Effector memory CD8-positive, alpha-beta T cell (primary cell): ENCODE measurements around the gene GRM4.

Experiments
- ATAC-seq: fragments of 150-1000 bp; cut with Tn5 transposase; replicated peaks from 2 replicates; pipeline ENCODE4 v1.10.0; 2021; ENCODE audit warnings: mild to moderate bottlenecking, moderate library complexity
- DNase-seq, 3 experiments: peaks; one replicate each; pipeline ENCODE4 v3.0.0; 2021
- H3K27ac Mint-ChIP-seq, 2 donors: one replicate each; pipeline ENCODE4 v1.8.0; 2022; ENCODE audit warnings: mild to moderate bottlenecking in 2 of 2, mixed read lengths in 2 of 2, moderate library complexity in 2 of 2
- H3K27me3 Mint-ChIP-seq, 2 donors: one replicate each; pipeline ENCODE4 v1.8.0; 2022; ENCODE audit warnings: mixed read lengths in 2 of 2
- H3K36me3 Mint-ChIP-seq: one replicate; pipeline ENCODE4 v1.8.0; 2022; ENCODE audit warnings: mild to moderate bottlenecking, moderate library complexity, mixed read lengths; ENCODE audit not compliant: insufficient read depth
- H3K4me1 Mint-ChIP-seq, 2 donors: one replicate each; pipeline ENCODE4 v1.8.0; 2022; ENCODE audit warnings: low read depth in 2 of 2, mixed read lengths in 2 of 2
- H3K4me3 Mint-ChIP-seq, 2 donors: one replicate each; pipeline ENCODE4 v1.8.0; 2022; ENCODE audit warnings: mild to moderate bottlenecking in 2 of 2, mixed read lengths in 2 of 2, moderate library complexity in 2 of 2
- H3K9me3 Mint-ChIP-seq, 2 donors: one replicate each; pipeline ENCODE4 v1.8.0; 2022; ENCODE audit warnings: mixed read lengths in 2 of 2

Gene GRM4

GRCh38 chr6:33980176-33981175, 165.4 kb downstream of the GRM4 start:
- Mint-ChIP-seq H3K9me3 (no peaks in the 10 kb centered on the region), H3K27ac (no peak overlapping the region), H3K36me3 (no peaks in the 10 kb centered on the region), H3K4me1 (peaks cover 0 to 9% of the 10 kb centered on the region in 2 donors), H3K27me3 (peaks cover 32 to 72% of the 10 kb centered on the region in 2 donors), H3K4me3 (no peak overlapping the region)
- ATAC-seq: no peak
- DNase-seq: no peak

- Mint-ChIP-seq H3K27me3 (peaks cover 32 to 70% of the 10 kb centered on the region in 2 donors), H3K4me1 (peaks cover 0 to 9% of the 10 kb centered on the region in 2 donors), H3K4me3 (no peak overlapping the region), H3K9me3 (no peaks in the 10 kb centered on the region), H3K36me3 (no peaks in the 10 kb centered on the region), H3K27ac (no peak overlapping the region)
- ATAC-seq: no peak
- no peak for DNase-seq
Observed at GRCh38 chr6:33979750-33980149, 166.1 kb downstream of the GRM4 start.

- peaks cover 24 to 70% of the 10 kb centered on the region in 2 donors for H3K27me3 Mint-ChIP-seq
- no peak overlapping the region for H3K4me3 Mint-ChIP-seq
- no peaks in the 10 kb centered on the region for H3K9me3 Mint-ChIP-seq
- ATAC-seq (no peak), DNase-seq (no peak)
- H3K36me3 Mint-ChIP-seq: no peaks in the 10 kb centered on the region
- H3K4me1 Mint-ChIP-seq: peaks cover 0 to 9% of the 10 kb centered on the region in 2 donors
- H3K27ac Mint-ChIP-seq: no peak overlapping the region
Observed at GRCh38 chr6:33978412-33979150, 167.3 kb downstream of the GRM4 start.

- Mint-ChIP-seq H3K9me3 (no peaks in the 10 kb centered on the region), H3K27ac (no peak overlapping the region), H3K4me1 (peaks cover 0 to 5% of the 10 kb centered on the region in 2 donors), H3K4me3 (no peak overlapping the region), H3K36me3 (no peaks in the 10 kb centered on the region), H3K27me3 (peaks cover 24 to 67% of the 10 kb centered on the region in 2 donors)
- no peak for ATAC-seq
- DNase-seq: no peak
Observed at GRCh38 chr6:33977606-33978411, 168.1 kb downstream of the GRM4 start.

- no peak overlapping the region for H3K4me3 Mint-ChIP-seq
- DNase-seq: no peak
- no peak overlapping the region for H3K27ac Mint-ChIP-seq
- H3K4me1 Mint-ChIP-seq: peaks cover 0 to 5% of the 10 kb centered on the region in 2 donors
- H3K27me3 Mint-ChIP-seq: peaks cover 24 to 69% of the 10 kb centered on the region in 2 donors
- H3K9me3 Mint-ChIP-seq: no peaks in the 10 kb centered on the region
- no peak for ATAC-seq
- H3K36me3 Mint-ChIP-seq: no peaks in the 10 kb centered on the region
Observed at GRCh38 chr6:33976437-33977360, 169.2 kb downstream of the GRM4 start.

GRCh38 chr6:33975661-33976436, 170.0 kb downstream of the GRM4 start:
- no peak for DNase-seq
- no peak overlapping the region for H3K27ac Mint-ChIP-seq
- H3K27me3 Mint-ChIP-seq: peaks cover 24 to 75% of the 10 kb centered on the region in 2 donors
- H3K4me3 Mint-ChIP-seq: no peak overlapping the region
- H3K4me1 Mint-ChIP-seq: peaks cover 0 to 5% of the 10 kb centered on the region in 2 donors
- no peaks in the 10 kb centered on the region for H3K9me3 Mint-ChIP-seq
- H3K36me3 Mint-ChIP-seq: no peaks in the 10 kb centered on the region
- ATAC-seq: no peak

- Mint-ChIP-seq H3K4me1 (peaks cover 0 to 5% of the 10 kb centered on the region in 2 donors), H3K4me3 (no peak overlapping the region), H3K27ac (no peak overlapping the region), H3K36me3 (no peaks in the 10 kb centered on the region), H3K9me3 (no peaks in the 10 kb centered on the region), H3K27me3 (peaks cover 29 to 78% of the 10 kb centered on the region in 2 donors)
- DNase-seq (no peak), ATAC-seq (no peak)
Observed at GRCh38 chr6:33974471-33974870, 171.4 kb downstream of the GRM4 start.

- ATAC-seq (no peak), DNase-seq (no peak)
- Mint-ChIP-seq H3K4me1 (peaks cover 0 to 5% of the 10 kb centered on the region in 2 donors), H3K36me3 (no peaks in the 10 kb centered on the region), H3K27me3 (peaks cover 30 to 78% of the 10 kb centered on the region in 2 donors), H3K4me3 (no peak overlapping the region), H3K27ac (no peak overlapping the region), H3K9me3 (no peaks in the 10 kb centered on the region)
Observed at GRCh38 chr6:33974030-33974429, 171.9 kb downstream of the GRM4 start.

- no peak for ATAC-seq
- Mint-ChIP-seq H3K4me1 (peaks cover 0 to under 1% of the 10 kb centered on the region in 2 donors), H3K36me3 (no peaks in the 10 kb centered on the region), H3K4me3 (no peak overlapping the region), H3K9me3 (no peaks in the 10 kb centered on the region), H3K27ac (no peak overlapping the region), H3K27me3 (peaks cover 31 to 76% of the 10 kb centered on the region in 2 donors)
- no peak for DNase-seq
Observed at GRCh38 chr6:33971580-33971979, 174.3 kb downstream of the GRM4 start.
